ENCODE data around the gene BPTF.
A peak's percentile ranks its signal among the peaks of the same experiment; 100 is the strongest.
"Not testable (repeated sequence)": the region's sequence is repeated elsewhere in the genome, so short reads cannot be mapped to it uniquely, and the experiment has no call there.

BPTF gene

DNA sequence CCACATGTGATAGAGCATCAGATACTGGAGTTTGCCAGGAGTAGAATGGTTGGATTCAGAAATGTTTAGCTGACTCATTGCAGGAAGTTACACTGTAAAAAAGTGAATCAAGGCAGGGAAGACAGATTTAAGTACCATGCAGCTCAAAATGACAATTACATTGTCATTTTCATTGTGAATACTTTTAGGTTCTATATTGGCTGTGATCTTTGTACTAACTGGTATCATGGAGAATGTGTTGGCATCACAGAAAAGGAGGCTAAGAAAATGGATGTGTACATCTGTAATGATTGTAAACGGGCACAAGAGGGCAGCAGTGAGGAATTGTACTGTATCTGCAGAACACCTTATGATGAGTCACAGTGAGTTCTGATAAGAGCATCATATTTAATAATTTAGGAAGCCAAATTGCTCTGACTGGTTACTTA, 137.9 kb downstream of the BPTF start:
- DNase-seq (ENCODE audit: low read depth, low spot score) = not testable (repeated sequence)

DNA sequence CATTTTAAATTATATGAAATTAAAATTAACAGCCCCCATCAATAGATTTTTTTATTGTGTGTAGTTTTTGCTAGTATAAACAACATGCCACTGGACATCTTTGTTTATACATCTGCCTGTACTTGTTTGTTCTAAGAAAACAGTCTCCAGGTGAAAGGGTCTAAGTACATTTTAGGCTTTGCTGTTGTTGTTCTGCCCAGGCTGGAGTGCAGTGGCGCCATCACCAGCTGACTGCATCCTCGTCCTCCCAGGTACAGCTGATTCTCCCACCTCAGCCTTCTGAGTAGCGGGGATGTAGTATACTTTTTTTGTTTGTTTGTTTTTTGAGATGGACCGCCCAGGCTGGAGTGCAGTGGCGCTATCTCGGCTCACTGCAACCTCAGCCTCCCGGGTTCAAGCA, 145.5 kb downstream of the BPTF start:
- DNase-seq (ENCODE audit: low read depth, low spot score) = no peak

- DNase-seq (ENCODE audit: low read depth, low spot score) = no peak
Measured at GRCh38 chr17:67974185-67974584, 148.9 kb downstream of the BPTF start.

GRCh38 chr17:67974598-67975066, 149.3 kb downstream of the BPTF start:
- DNase-seq (ENCODE audit: low read depth, low spot score) = peak; percentile 99

DNA sequence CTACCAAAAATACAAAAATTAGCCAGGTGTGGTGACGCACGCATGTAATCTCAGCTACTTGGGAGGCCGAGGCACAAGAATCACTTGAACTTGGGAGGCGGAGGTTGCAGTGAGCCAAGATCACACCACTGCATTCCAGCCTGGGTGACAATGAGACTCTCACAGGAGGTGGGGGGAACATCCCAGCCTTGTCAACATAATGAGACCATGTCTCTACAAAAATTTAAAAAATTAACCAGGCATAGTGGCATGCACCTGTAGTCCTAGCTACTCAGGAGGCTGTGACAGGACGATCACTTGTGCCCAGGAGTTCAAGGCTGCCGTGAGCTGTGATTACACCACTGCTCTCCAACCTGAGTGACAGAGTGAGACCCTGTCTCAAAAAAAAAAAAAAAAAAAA, 151.0 kb downstream of the BPTF start:
- DNase-seq (ENCODE audit: low read depth, low spot score) = not testable (repeated sequence)

- DNase-seq (ENCODE audit: low read depth, low spot score) = no peak
Measured at GRCh38 chr17:67980456-67980855, 155.2 kb downstream of the BPTF start.

DNA sequence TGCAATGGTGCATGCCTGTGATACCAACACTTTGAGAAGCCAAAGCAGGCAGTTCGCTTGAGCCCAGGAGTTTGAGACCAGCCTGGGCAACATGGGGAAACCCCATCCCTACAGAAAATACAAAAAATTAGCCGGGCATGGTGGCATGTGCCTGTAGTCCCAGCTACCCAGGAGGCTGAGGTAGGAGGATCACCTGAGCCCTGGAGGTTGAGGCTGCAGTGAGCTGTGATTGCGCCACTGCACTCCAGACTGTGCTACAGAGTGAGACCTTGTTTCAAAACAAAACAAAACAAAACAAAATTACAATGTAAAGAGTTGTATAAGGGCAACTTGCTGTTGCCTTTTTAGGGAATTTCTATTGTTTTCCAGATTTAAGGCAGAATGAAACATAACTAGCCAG, 155.6 kb downstream of the BPTF start:
- DNase-seq (ENCODE audit: low read depth, low spot score) = not testable (repeated sequence)

- DNase-seq (ENCODE audit: low read depth, low spot score) = no peak
Measured at GRCh38 chr17:67982034-67982640, 156.8 kb downstream of the BPTF start.

GRCh38 chr17:67982686-67983382, 157.5 kb downstream of the BPTF start:
- DNase-seq (ENCODE audit: low read depth, low spot score) = no peak

DNA sequence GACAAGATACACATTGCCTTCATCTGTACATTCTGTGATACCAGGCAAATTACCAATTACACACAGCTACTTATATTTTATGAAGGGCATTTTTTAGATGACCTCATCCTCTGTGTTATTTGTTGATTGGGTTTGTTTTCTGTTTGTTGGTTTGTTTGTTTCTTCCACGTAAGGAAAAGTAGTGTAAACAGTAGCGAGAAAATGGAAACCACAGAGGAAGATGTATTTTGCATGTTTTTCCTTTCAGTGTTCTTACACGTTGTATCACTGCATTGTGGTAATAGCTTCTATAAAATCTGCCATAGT, 158.0 kb downstream of the BPTF start:
- DNase-seq (ENCODE audit: low read depth, low spot score) = no peak

- no peak for DNase-seq (ENCODE audit: low read depth, low spot score)
Measured at GRCh38 chr17:67990909-67991308, 165.6 kb downstream of the BPTF start.

DNA sequence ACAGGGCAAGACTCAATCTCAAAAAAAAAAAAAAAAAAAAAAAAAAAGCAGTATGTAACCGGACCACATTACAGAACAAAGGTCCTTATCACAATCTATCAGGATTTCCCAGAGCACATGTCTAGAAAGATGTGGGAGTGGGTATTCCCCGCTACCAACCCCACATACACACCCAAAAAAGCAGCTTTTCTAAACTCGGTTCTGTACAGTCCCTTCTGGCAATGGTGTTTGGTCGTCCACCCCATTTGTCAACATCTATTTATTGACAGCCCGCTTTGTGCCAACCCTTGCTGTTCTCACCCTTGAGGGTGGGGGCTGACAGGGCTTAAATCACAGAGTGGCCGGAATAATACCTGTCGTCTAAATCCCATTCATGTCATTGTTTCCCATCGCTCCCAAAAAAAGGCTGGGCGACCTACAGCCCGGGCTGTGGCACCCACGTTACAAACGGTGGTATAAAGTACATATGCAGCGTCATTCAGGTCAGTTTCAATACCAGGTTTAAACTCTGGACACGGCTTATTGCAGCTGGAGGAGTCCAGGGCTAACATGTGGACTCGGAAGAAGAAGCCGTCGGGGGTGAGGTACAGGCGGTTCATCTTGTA, 167.3 kb downstream of the BPTF start:
- no peak for DNase-seq (ENCODE audit: low read depth, low spot score)

DNA sequence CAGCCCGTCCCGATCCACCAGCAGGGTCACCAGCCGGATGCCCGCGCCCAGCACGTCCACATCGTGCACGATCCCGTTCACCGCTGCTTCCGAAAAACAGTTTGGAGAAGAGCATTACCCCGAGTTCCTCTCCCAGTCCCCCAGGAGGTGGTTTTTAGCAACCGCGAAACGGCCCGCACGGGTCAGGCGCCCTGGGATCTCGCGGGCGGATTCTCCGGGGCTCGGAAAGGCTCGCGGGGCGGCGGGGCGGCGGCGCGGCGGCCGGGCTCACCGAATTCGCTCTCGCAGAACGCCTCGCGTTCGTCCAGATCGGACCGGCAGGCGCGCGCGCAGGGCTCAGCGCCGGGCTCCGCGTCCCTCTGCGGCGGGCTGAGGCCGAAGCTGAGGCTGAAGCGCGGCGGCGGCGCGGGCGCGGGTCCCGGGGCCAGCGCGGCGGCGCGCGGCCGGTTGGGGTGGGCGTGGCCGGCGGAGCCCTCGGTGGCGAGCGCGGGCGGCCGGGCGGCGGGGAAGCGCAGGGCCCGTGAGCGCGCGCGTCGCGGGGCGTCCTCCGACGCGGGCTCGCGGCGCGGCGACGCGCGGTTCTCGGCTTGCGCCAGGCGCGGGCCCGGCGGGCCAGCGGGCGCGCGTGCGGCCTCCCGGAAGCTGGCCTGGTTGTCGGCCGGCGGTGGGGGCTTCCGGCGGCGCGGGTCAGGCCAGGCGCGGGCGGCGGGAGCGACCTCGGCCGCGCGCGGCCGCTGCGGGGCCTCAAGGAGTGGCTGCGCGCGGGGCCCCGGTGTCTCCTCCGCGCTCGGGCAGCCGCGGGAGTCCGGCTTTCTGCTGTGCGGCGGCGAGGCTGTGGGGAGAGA, 168.1 kb downstream of the BPTF start:
- no peak for DNase-seq (ENCODE audit: low read depth, low spot score)

DNA sequence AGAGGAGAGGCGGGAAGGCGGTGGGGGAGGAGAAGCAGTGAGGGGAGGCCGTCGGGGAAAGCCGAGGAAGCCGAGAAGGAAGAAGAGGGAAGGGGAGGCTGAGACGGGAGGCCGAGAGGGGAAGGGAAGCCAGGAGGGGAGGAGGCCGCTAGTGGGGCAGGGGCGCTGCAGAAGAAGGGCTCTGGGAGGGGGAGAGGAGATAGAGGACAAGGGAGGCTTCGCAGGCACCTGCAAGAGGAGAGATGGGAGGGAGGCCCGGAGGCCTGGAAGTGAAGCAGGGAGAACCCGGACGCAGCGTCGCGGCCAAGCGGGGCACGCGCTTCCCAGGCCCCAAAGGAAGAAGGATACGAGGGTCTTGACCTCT, 168.7 kb downstream of the BPTF start:
- DNase-seq (ENCODE audit: low read depth, low spot score) = no peak

DNA sequence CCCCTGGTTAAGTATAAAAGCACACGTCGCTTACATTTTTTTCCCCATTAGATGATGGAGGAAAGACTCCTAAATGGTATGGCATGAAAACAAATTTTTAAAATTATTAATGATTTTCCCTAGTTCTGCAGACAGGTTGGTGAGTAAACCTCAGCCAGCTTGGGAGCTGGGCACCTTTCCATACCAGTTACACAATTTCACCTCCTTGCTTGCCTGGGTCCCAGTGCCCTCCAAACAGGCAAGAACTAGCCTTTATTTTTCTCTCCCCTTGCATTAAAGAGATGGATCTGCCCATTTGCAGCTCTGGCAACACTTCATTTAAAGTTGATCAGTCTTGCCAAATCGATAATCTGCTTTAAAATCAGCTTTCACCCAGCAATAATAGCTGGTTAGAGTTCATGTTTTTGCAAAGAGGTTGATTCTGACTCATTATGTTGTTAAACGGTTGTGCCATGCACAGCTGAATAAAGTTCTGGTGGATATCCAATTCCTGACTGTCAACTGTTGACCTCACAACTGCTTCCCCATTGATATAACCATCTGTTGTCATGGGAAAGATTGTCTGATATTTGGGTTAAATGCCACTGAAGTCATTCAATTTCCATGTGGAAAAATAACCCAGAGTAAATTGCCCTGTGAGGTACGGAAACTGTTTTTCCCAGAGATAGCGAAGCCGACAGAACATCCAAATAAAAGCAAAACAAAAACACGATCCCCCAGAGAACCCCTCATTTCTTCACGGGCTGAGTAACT, 169.7 kb downstream of the BPTF start:
- DNase-seq (ENCODE audit: low read depth, low spot score) = no peak

- no peak for DNase-seq (ENCODE audit: low read depth, low spot score)
Measured at GRCh38 chr17:67995570-67996263, 170.4 kb downstream of the BPTF start.

DNA sequence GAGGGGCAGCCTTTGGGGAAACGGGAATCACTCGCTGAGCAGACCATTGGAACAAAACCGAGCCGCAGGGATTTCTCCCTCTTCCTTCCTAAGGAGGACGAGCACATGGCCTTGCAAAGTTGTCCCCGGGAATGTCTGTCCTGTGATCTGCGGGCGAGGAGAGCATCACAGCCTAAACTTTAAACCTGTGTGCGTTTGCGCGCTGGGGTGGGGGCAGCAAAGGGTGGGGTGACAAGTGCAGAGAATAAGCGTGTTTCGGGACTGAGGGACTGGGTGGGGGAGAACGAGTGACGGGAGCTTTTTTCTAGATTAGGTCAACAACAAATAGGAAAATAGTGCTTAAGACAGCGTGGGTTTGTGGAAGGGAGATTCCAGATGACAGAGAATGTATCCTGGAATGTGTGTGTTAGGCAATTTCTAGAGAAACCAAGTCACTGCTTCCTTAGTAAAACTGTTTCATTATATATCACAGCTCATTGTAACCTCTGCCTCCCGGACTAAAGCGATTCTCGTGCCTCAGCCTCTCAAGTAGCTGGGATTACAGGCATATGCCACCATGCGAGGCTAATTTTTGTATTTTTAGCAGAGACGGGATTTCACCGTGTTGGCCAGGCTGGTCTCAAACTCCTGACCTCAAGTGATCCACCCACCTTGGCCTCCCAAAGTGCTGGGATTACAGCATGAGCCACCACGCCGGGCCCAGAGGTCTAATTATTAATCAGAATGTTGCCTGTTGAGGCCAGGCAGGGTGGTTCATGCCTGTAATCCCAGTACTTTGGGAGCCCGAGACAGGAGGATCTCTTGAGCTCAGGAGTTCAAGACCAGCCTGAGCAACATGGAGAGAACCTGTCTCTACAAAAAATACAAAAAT, 171.2 kb downstream of the BPTF start, which contains the start of gene C17orf58:
Gene C17orf58 (minus strand): TSS at position 169 of the 871 bp plus-strand sequence. CDS start 271 bp downstream, outside the sequence.
- DNase-seq (ENCODE audit: low read depth, low spot score) = not testable (repeated sequence)

- no peak for DNase-seq (ENCODE audit: low read depth, low spot score)
Measured at GRCh38 chr17:67998466-67998865, 173.2 kb downstream of the BPTF start.

DNA sequence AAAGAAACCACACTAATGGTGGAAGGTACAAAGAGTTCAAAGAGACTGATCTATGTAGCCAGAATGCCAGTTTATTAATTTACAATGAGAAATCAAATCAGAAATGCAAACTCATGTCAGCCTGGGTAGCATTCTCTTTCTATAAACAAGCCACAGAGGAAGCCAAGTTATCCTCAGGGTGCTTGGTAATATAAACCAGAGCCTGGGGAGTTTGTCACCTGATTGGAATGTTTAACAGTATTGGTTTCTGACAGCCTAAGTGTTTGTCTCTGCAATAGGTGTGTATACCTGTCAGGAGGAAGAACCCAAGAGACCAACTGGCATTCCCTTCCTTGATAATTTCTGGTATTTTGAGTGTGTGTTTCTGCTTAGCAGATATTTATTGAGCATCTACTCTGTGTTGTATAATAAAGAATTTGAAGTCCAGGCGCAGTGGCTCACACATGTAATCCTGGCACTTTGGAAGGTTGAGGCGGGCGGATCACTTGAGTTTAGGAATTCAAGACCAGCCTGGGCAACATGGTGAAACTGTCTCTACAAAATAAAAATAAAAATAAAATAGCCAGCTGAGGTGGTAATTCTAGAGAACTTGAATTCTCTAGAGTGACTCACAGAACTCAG, 174.1 kb downstream of the BPTF start:
- no peak for DNase-seq (ENCODE audit: low read depth, low spot score)
